Omental fat pad (tissue), 4 donors: Measurements from ENCODE around the gene PIP5K1B. TPM values are rescaled to one million over a fixed set of nuclear protein-coding genes. Genes with fewer than 3 reads are reported as not detected.

Source experiments
- ATAC-seq: fragments of 150-250 bp; one replicate; pipeline ENCODE4 v1.9.1; 2016; ENCODE audit warnings: mild to moderate bottlenecking, moderate library complexity; ENCODE audit not compliant: low FRiP score
- DNase-seq: peaks from one replicate; pipeline ENCODE4 v3.0.0-alpha.2; 2019; ENCODE audit warnings: low spot score
- total RNA-seq, 4 donors: library from RNA; depleted of rRNA; stranded (reverse); fragments of >200 nt; gene quantifications; one replicate each; pipeline ENCODE4 v1.1.0, GENCODE V29; 2016
- TF ChIP-seq, protein P1 (sequence below), 3 donors: fragments of 450-650 bp; IDR thresholded peaks; one replicate each; pipeline ENCODE4 v1.5.1; 2016 to 2017; ENCODE audit warnings: antibody characterized with exemption in 3 of 3, mild to moderate bottlenecking in 3 of 3, moderate library complexity in 2 of 3

The PIP5K1B gene
- total RNA-seq, 4 donors from 2014 or later, result 1.9 to 14.3 (median 3.2) TPM

DNA sequence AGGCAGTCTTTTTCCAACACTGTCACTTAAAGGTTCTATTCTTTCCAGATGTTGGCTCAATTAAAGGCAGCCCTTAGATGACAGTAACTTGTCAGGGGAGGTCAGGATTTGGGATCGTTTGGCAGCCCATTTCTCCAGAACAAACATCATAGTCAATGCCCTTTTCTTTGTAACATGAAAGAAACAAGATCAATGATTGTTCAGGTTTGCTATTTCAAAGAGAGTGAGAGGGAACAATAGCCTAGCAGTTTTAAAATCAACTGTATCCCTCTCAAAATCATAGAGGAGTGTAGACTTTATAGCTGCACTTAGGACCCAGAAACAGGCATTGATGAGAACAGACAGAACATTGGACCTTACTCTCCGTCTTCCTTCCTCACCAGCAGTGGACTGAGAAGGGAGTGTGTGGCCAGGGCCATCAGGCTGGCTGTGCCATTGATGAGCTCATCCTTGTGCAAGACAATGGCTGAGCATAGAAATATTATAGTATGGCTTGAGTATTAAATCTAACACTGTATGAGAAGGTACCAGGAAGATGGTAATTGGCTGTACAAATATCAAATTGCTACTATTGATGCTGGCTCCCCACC lies 130.0 kb downstream of the PIP5K1B start:
- no peak for ATAC-seq
- DNase-seq, result no peak
- TF ChIP-seq, protein P1, sequence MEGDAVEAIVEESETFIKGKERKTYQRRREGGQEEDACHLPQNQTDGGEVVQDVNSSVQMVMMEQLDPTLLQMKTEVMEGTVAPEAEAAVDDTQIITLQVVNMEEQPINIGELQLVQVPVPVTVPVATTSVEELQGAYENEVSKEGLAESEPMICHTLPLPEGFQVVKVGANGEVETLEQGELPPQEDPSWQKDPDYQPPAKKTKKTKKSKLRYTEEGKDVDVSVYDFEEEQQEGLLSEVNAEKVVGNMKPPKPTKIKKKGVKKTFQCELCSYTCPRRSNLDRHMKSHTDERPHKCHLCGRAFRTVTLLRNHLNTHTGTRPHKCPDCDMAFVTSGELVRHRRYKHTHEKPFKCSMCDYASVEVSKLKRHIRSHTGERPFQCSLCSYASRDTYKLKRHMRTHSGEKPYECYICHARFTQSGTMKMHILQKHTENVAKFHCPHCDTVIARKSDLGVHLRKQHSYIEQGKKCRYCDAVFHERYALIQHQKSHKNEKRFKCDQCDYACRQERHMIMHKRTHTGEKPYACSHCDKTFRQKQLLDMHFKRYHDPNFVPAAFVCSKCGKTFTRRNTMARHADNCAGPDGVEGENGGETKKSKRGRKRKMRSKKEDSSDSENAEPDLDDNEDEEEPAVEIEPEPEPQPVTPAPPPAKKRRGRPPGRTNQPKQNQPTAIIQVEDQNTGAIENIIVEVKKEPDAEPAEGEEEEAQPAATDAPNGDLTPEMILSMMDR (IDR thresholded peaks at IDR 0.05), result no peak

DNA sequence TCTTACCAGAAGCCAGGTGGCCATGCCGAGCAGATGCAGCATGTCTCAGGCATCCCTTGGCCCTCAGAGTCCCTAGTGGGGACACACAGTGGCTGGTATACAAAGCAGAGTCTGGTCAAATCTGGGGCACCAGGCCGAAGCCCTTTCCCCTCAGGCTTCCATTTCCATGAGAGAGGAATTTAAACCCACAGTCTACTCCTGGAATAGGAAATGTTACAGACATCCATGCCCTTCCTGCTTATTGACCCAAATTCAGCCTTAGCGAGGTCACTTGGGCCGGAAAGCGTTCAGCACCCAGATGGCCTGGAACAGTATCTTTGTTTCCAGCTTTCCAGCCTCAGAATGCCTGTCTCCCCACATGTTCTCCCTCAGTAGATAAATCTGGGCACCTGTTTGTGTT lies 131.7 kb downstream of the PIP5K1B start:
- TF ChIP-seq, protein P1 (IDR thresholded peaks at IDR 0.05), result no peak
- DNase-seq, result no peak
- no peak for ATAC-seq

DNA sequence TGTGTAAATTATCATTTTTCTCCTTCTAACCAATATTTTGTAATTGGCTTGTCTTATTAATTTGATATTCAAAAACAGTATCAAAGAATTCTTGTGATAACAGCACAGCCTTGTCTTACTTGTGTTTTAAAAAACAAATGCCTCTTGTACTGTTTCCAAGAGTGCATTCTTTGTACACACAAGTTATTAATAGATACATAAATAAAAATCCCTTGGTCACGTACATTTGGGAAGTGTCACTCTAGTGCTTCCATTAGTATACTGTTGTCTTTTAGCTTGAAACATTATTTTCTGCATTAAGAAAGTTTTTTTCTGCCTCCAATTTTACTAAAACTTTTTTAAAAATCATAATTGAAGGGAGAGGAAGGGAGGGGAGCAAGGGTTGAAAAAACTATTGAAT lies 133.2 kb downstream of the PIP5K1B start:
- no peak for ATAC-seq
- no peak for DNase-seq
- TF ChIP-seq, protein P1 (IDR thresholded peaks at IDR 0.05), result no peak

DNA sequence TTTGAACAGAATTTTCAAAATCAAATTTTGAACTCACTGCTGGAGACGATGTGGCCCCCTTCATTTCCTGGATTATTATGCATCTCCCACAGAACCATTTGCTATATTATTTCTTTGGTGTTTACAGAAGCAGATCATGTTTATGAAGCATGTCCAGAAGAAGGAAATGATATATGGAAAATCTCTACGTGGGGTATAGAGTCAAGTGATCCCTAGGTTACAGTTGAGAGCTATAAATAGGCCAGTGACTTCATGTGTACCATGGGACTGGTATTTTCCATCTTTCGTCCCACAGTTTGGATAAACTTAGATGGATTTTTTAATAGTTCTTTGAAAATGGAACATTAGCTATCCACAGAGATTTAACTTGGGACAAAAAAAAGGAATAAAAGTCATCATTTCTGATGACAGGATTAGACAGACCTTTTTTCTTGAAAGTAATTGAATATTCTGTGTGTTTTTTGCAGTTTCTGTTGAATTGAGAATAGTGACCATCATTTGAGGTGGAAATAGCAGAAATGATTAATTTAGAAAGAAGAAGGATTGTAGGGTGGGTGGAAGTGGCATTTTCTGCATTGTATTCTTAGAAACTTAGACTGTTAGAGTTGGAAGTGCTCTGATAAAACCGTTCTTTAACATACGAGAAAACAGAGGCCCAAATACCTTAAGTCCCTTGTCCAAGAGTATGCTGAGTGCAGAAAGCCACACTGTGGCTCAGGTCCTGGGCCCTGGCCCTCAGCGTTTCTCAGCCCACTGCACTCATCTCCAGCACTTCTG lies 136.4 kb downstream of the PIP5K1B start:
- no peak for DNase-seq
- TF ChIP-seq, protein P1 (IDR thresholded peaks at IDR 0.05), result no peak
- no peak for ATAC-seq

DNA sequence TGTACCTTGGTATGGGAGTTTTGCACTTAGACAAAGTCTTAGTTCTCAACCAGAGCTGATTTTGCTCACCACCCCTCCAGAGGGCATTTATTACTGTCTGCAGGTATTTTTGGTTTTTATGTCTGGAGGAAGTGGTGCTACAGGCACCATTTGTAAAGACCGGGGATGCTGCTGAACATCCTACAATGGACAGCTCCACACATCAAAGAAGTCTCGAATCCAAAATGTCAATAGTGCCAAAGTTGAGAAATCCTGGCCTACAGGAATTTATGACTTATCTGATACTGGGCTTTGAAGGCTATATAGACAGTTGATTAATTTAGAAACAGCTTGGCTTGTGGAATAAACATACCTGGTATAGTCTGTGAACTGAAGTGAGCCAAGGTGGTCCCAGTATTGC lies 137.5 kb downstream of the PIP5K1B start:
- DNase-seq (no peak), ATAC-seq (no peak)
- TF ChIP-seq, protein P1 (IDR thresholded peaks at IDR 0.05), result no peak

DNA sequence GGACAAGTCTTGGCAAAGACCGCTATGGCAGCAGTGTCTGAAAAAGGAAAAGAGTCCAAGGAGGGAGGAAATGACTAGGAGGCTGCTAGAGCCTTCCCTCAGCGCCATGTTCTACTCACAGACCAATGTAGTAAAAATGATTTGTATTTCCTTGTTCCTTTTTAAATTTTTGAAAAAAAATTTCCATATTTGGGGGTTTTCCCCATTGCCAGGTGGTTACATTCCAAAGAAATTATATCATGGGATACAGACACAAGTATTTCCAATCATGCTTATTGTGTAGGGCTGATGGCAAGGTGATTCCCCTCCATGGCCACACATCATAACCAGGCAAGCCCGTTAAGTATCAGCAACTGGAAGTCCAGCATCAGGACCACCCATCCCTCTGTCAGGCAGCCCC lies 138.2 kb downstream of the PIP5K1B start:
- DNase-seq, result no peak
- ATAC-seq, result no peak
- TF ChIP-seq, protein P1 (IDR thresholded peaks at IDR 0.05), result no peak

DNA sequence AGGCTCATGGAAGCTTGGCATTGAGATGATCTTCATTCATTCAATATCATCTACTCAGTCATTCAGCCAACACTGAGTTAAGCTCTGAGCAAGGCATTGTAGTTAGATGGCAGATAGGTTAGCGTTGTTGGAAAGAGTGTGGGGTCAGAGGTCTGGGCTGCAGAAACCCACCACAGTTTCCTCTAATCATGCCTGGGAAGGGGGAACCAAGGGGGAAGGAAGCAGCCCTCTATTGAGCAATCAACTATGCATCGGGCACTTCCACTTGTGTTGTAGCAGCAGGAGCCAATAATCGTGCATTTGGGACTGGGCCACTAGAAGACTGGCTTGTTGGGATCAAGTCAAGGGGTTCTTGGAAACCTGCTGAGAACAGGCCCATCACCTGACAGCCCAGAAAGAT lies 139.1 kb downstream of the PIP5K1B start:
- TF ChIP-seq, protein P1 (IDR thresholded peaks at IDR 0.05), result no peak
- DNase-seq (no peak), ATAC-seq (no peak)
